ENCODE measurements around the gene KCNJ15. TPM values are rescaled to one million over a fixed set of nuclear protein-coding genes. Genes with fewer than 3 reads are reported as not detected.

Gene KCNJ15
- total RNA-seq, 1 donor from 2014 or later: 0.97 TPM

- no peak for DNase-seq (ENCODE audit: low spot score)
- no peak overlapping the region for H3K4me3 Mint-ChIP-seq (ENCODE audit: unreplicated experiment)
- no peak overlapping the region for H3K27ac Mint-ChIP-seq (ENCODE audit: unreplicated experiment)
- no peaks in the 10 kb centered on the region for H3K36me3 Mint-ChIP-seq (ENCODE audit: low read depth, unreplicated experiment)
- no peaks in the 10 kb centered on the region for H3K9me3 Mint-ChIP-seq (ENCODE audit: unreplicated experiment)
- no peaks in the 10 kb centered on the region for H3K27me3 Mint-ChIP-seq (ENCODE audit: unreplicated experiment)
- no peaks in the 10 kb centered on the region for H3K4me1 Mint-ChIP-seq (ENCODE audit: unreplicated experiment)
- TF ChIP-seq, protein P1, sequence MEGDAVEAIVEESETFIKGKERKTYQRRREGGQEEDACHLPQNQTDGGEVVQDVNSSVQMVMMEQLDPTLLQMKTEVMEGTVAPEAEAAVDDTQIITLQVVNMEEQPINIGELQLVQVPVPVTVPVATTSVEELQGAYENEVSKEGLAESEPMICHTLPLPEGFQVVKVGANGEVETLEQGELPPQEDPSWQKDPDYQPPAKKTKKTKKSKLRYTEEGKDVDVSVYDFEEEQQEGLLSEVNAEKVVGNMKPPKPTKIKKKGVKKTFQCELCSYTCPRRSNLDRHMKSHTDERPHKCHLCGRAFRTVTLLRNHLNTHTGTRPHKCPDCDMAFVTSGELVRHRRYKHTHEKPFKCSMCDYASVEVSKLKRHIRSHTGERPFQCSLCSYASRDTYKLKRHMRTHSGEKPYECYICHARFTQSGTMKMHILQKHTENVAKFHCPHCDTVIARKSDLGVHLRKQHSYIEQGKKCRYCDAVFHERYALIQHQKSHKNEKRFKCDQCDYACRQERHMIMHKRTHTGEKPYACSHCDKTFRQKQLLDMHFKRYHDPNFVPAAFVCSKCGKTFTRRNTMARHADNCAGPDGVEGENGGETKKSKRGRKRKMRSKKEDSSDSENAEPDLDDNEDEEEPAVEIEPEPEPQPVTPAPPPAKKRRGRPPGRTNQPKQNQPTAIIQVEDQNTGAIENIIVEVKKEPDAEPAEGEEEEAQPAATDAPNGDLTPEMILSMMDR (IDR thresholded peaks at IDR 0.05; ENCODE audit: unreplicated experiment): no peak
These were observed 7.5 kb upstream of the KCNJ15 start for GRCh38 chr21:38249256-38249655.

DNA sequence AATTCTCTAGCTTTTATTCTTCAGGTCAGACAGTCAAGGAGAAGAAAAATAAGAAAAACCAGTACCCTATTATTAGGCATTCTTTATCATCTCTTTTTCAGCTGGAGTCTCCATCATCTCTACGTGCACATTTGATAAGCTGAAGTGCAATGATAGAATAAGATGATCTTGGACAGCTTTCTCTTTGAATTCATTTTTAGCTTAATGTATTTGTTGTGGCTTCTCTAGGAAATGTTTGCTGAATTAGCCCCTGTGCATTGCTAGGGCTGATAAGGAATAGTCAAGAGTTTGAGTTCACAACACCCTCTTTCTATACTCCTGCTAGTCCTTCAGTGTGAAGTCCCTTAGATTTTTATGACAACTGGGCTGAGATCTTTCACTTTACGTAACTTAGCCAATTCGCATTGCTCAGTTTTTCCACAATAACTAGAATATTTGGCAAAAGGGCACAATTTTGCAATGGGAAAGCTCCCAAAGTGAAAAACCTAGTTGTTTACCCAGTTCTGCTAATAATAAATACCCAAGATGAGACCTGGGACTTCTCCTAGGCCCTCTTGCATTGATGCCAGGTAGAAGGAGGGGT, 7.0 kb upstream of the KCNJ15 start:
- H3K4me3 Mint-ChIP-seq (ENCODE audit: unreplicated experiment): no peak overlapping the region
- H3K27me3 Mint-ChIP-seq (ENCODE audit: unreplicated experiment): peaks cover under 1% of the 10 kb centered on the region
- DNase-seq (ENCODE audit: low spot score): no peak
- H3K4me1 Mint-ChIP-seq (ENCODE audit: unreplicated experiment): no peaks in the 10 kb centered on the region
- no peak overlapping the region for H3K27ac Mint-ChIP-seq (ENCODE audit: unreplicated experiment)
- TF ChIP-seq, protein P1 (IDR thresholded peaks at IDR 0.05; ENCODE audit: unreplicated experiment): no peak
- no peaks in the 10 kb centered on the region for H3K36me3 Mint-ChIP-seq (ENCODE audit: low read depth, unreplicated experiment)
- H3K9me3 Mint-ChIP-seq (ENCODE audit: unreplicated experiment): no peaks in the 10 kb centered on the region

DNA sequence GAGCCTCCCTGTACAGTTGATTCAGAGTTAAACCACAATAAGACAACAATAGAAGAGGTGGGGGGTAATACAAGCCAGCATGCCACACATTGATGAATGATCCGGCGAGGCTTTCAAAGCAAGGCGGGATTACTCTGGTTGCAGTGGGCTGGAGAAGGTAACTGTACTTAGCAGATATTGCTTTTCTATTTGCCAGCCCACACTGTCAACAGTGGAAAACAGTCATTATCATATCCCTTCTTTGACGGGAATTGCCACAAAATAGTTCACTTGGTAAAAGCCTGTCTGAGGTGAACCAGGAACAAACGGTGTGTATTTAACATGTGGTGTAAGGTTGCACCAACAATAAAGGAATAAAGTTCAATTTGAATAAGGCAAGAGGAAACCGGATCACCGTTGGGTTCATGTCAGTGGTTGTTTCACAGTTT, 5.8 kb upstream of the KCNJ15 start:
- H3K4me3 Mint-ChIP-seq (ENCODE audit: unreplicated experiment): no peak overlapping the region
- no peaks in the 10 kb centered on the region for H3K9me3 Mint-ChIP-seq (ENCODE audit: unreplicated experiment)
- no peaks in the 10 kb centered on the region for H3K4me1 Mint-ChIP-seq (ENCODE audit: unreplicated experiment)
- no peaks in the 10 kb centered on the region for H3K36me3 Mint-ChIP-seq (ENCODE audit: low read depth, unreplicated experiment)
- TF ChIP-seq, protein P1 (IDR thresholded peaks at IDR 0.05; ENCODE audit: unreplicated experiment): no peak
- no peak for DNase-seq (ENCODE audit: low spot score)
- H3K27me3 Mint-ChIP-seq (ENCODE audit: unreplicated experiment): peaks cover 2% of the 10 kb centered on the region
- H3K27ac Mint-ChIP-seq (ENCODE audit: unreplicated experiment): no peak overlapping the region

GRCh38 chr21:38254970-38255369, 1.8 kb upstream of the KCNJ15 start:
- Mint-ChIP-seq H3K4me3 (ENCODE audit: unreplicated experiment) (no peak overlapping the region), H3K27me3 (ENCODE audit: unreplicated experiment) (peaks cover 2% of the 10 kb centered on the region)
- TF ChIP-seq, protein P1 (IDR thresholded peaks at IDR 0.05; ENCODE audit: unreplicated experiment): no peak

GRCh38 chr21:38255571-38256117, 1.1 kb upstream of the KCNJ15 start:
- Mint-ChIP-seq H3K4me1 (ENCODE audit: unreplicated experiment) (peaks cover 2% of the 10 kb centered on the region), H3K27me3 (ENCODE audit: unreplicated experiment) (peaks cover 2% of the 10 kb centered on the region)
- TF ChIP-seq, protein P1 (IDR thresholded peaks at IDR 0.05; ENCODE audit: unreplicated experiment): no peak

More at GRCh38 chr21:38254970-38255369, 1.8 kb upstream of the KCNJ15 start:
- DNase-seq (ENCODE audit: low spot score): no peak
- H3K9me3 Mint-ChIP-seq (ENCODE audit: unreplicated experiment): no peaks in the 10 kb centered on the region
- H3K27ac Mint-ChIP-seq (ENCODE audit: unreplicated experiment): no peak overlapping the region
- peaks cover 2% of the 10 kb centered on the region for H3K4me1 Mint-ChIP-seq (ENCODE audit: unreplicated experiment)
- no peaks in the 10 kb centered on the region for H3K36me3 Mint-ChIP-seq (ENCODE audit: low read depth, unreplicated experiment)

More at GRCh38 chr21:38255571-38256117, 1.1 kb upstream of the KCNJ15 start:
- H3K27ac Mint-ChIP-seq (ENCODE audit: unreplicated experiment): no peak overlapping the region
- no peaks in the 10 kb centered on the region for H3K36me3 Mint-ChIP-seq (ENCODE audit: low read depth, unreplicated experiment)
- no peak overlapping the region for H3K4me3 Mint-ChIP-seq (ENCODE audit: unreplicated experiment)
- no peak for DNase-seq (ENCODE audit: low spot score)
- H3K9me3 Mint-ChIP-seq (ENCODE audit: unreplicated experiment): no peaks in the 10 kb centered on the region

Measured in endothelial cell (in vitro differentiated cells).